Adrenal gland (tissue), 12 donors: Measurements from ENCODE around the gene CENPF. TPM values are rescaled to one million over a fixed set of nuclear protein-coding genes. Genes with fewer than 3 reads are reported as not detected.

ENCODE experiments used
- DNase-seq, 7 donors: peaks; one replicate each; pipeline ENCODE4 v3.0.0-alpha.2; 2019 to 2020
- H3K27ac ChIP-seq, 5 donors: fragments of 200-600 bp; sonication (generic) in 4 of 5; 1 replicate in 3 of 5; 2 replicates in 2 of 5; pipeline versions ENCODE4 v1.5.1 to v1.8.0; 2016 to 2020; ENCODE audit warnings: mild to moderate bottlenecking in 1 of 5
- H3K27me3 ChIP-seq: fragments of 200-600 bp; 2 replicates; pipeline ENCODE4 v1.8.0; 2021
- H3K36me3 ChIP-seq, 2 donors: fragments of 200-600 bp; replicated peaks in 1 of 2; 1 replicate in 1 of 2; 2 replicates in 1 of 2; pipeline versions ENCODE4 v1.5.1 to v1.8.0; 2018 to 2022
- H3K4me1 ChIP-seq, 2 donors: fragments of 200-600 bp; replicated peaks in 1 of 2; 1 replicate in 1 of 2; 2 replicates in 1 of 2; pipeline versions ENCODE4 v1.5.1 to v1.8.0; 2018 to 2021
- H3K4me3 ChIP-seq, 4 donors: fragments of 200-600 bp; sonication (generic) in 3 of 4; one replicate each; pipeline ENCODE4 v1.5.1; 2016 to 2018
- H3K9me3 ChIP-seq, 3 donors: fragments of 200-600 bp; sonication (generic) in 1 of 3; replicated peaks in 1 of 3; 1 replicate in 2 of 3; 2 replicates in 1 of 3; pipeline versions ENCODE4 v1.5.1 to v1.8.0; 2016 to 2021
- POLR2A ChIP-seq, 2 donors: fragments of 450-650 bp; IDR thresholded peaks; one replicate each; pipeline ENCODE4 v1.6.1; 2017; ENCODE audit warnings: antibody characterized with exemption in 2 of 2, mild to moderate bottlenecking in 2 of 2, moderate library complexity in 1 of 2
- WGBS, 4 donors: extraction: QIAGEN DNeasy Blood & Tissue Kit in 2 of 4; methylation state at CpG; one replicate each; pipeline versions ENCODE4 v1.1.5 to v1.1.7; 2013 to 2017; 5-methylcytosine and 5-hydroxymethylcytosine counted together
- intact Hi-C, 2 donors: fragments of 100-400 bp; cut with DNase I; formaldehyde crosslinking; loops; one replicate each; pipeline versions ENCODE4 v1.14.1 to v1.15.0; 2022 to 2023
- polyA plus RNA-seq, 3 donors: library from polyadenylated mRNA; stranded (reverse); fragments of 200-250 nt in 2 of 3; fragments of 350-450 nt in 1 of 3; fragmentation: Illumina TruSeq in 1 of 3; extraction: RNeasy Lipid Tissue Mini Kit (QIAGEN cat#74804) in 1 of 3; gene quantifications; one replicate each; pipeline ENCODE4 v1.2.3, GENCODE V29; 2013 to 2014
- total RNA-seq, 9 donors: library from RNA; depleted of rRNA in 4 of 9; stranded (reverse); fragments of >200 nt in 4 of 9; fragments of 120-200 nt in 1 of 9; fragmentation: NEBNext Ultra II Directional in 1 of 9; extraction: Animal tissue kit (Norgen Biotek cat#: 25700) in 1 of 9; gene quantifications; one replicate each; pipeline versions ENCODE4 v1.1.0 to v1.2.4, GENCODE V29; 2013 to 2023
- TF ChIP-seq, protein P1 (sequence below), 6 experiments: fragments of 450-650 bp in 4 of 6; fragments of 200-600 bp in 2 of 6; sonication (generic) in 1 of 6; IDR thresholded peaks; 1 replicate in 5 of 6; 2 replicates in 1 of 6; pipeline versions ENCODE4 v1.5.1 to v1.8.0; 2016 to 2021; ENCODE audit warnings: antibody characterized with exemption in 6 of 6, mild to moderate bottlenecking in 2 of 6, moderate library complexity in 1 of 6
- donor health status: healthy with polysubstance abuse.
- donor health status: Bipolar disorder and iron deficiency.
- donor health status: DM: yes; HTN: yes; CAD: no.
- donor health status: DM: no; HTN: no; CAD: no.
- donor health status: DM: no; HTN: no; CAD: no.
- donor health status: DM: yes; HTN: yes; CAD: no.

CENPF gene
- total and polyA plus RNA-seq, 12 donors: 0.48 to 36.2 (median 2.9) TPM

DNA sequence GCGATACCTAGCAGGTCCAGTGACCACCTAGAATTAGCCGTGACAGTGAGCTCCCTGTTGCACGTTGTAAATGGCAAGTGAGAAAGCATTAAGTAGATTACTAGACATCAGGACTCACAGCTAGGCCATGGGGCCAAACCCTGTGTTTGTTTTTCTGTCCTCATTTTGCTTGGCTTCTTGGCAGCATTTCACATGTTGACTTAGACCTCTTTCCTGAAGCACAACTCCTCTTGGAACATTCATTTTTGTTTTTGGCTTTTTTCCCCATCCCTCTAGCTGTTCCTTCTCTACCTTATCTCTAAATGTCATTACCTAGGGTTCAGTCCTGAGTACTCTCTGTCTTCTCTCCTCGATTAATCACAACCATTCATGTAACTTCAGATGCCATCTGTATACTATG is 34.7 kb upstream of the CENPF start:
- TF ChIP-seq, protein P1, sequence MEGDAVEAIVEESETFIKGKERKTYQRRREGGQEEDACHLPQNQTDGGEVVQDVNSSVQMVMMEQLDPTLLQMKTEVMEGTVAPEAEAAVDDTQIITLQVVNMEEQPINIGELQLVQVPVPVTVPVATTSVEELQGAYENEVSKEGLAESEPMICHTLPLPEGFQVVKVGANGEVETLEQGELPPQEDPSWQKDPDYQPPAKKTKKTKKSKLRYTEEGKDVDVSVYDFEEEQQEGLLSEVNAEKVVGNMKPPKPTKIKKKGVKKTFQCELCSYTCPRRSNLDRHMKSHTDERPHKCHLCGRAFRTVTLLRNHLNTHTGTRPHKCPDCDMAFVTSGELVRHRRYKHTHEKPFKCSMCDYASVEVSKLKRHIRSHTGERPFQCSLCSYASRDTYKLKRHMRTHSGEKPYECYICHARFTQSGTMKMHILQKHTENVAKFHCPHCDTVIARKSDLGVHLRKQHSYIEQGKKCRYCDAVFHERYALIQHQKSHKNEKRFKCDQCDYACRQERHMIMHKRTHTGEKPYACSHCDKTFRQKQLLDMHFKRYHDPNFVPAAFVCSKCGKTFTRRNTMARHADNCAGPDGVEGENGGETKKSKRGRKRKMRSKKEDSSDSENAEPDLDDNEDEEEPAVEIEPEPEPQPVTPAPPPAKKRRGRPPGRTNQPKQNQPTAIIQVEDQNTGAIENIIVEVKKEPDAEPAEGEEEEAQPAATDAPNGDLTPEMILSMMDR (IDR thresholded peaks at IDR 0.05): no peak
- no peak for TF ChIP-seq POLR2A (IDR thresholded peaks at IDR 0.05)
- no peaks in the 10 kb centered on the region for H3K4me1 ChIP-seq
- intact Hi-C loops: no loop called here
- H3K27ac ChIP-seq: no peak overlapping the region
- no peaks in the 10 kb centered on the region for H3K27me3 ChIP-seq
- no peaks in the 10 kb centered on the region for H3K9me3 ChIP-seq
- H3K36me3 ChIP-seq: no peaks in the 10 kb centered on the region
- WGBS, 4 donors: 58 to 65% (median 63%) methylated on average over 4 of the region's 4 CpGs
- DNase-seq: no peak
- no peak overlapping the region for H3K4me3 ChIP-seq

- H3K9me3 ChIP-seq: no peaks in the 10 kb centered on the region
- 78 to 84% (median 81%) methylated on average over 2 of the region's 2 CpGs for WGBS, 4 donors
- no peak for DNase-seq
- H3K27ac ChIP-seq: no peak overlapping the region
- no peak overlapping the region for H3K4me3 ChIP-seq
- intact Hi-C loops: no loop called here
- TF ChIP-seq, protein P1 (IDR thresholded peaks at IDR 0.05): no peak
- no peak for TF ChIP-seq POLR2A (IDR thresholded peaks at IDR 0.05)
- no peaks in the 10 kb centered on the region for H3K36me3 ChIP-seq
- no peaks in the 10 kb centered on the region for H3K27me3 ChIP-seq
- H3K4me1 ChIP-seq: no peaks in the 10 kb centered on the region
Measured at GRCh38 chr1:214569357-214570004, 33.5 kb upstream of the CENPF start.

GRCh38 chr1:214570442-214570841 is 32.6 kb upstream of the CENPF start:
- Histone ChIP-seq H3K4me3 (no peak overlapping the region), H3K27me3 (no peaks in the 10 kb centered on the region), H3K27ac (no peak overlapping the region), H3K9me3 (no peaks in the 10 kb centered on the region), H3K36me3 (no peaks in the 10 kb centered on the region), H3K4me1 (no peaks in the 10 kb centered on the region)
- TF ChIP-seq, protein P1 (IDR thresholded peaks at IDR 0.05): no peak
- no peak for TF ChIP-seq POLR2A (IDR thresholded peaks at IDR 0.05)
- DNase-seq: no peak
- WGBS, 4 donors: 54 to 73% (median 68%) methylated on average over 2 of the region's 2 CpGs
- intact Hi-C loops: no loop called here

DNA sequence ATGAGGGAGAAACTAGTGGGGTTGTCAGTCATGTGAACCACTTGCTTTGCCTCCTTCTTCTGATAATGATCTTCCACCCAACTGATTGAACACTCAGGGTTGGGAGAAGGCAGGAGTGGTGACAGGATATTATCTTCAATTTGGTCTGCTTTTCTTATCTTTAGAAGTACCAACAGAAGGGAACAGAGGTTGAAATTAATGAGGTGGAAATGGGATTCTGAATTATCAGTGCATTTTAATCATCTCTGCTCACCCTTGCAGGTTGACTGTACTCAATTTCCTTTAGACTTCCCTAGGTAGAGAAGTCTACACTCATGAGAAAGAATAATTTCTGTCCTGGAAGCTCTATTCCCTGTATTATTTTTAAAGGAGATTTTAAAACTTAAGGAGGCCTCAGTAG is 31.7 kb upstream of the CENPF start:
- intact Hi-C loops: no loop called here
- no peak overlapping the region for H3K27ac ChIP-seq
- DNase-seq: no peak
- H3K9me3 ChIP-seq: no peaks in the 10 kb centered on the region
- no peaks in the 10 kb centered on the region for H3K27me3 ChIP-seq
- no peak for TF ChIP-seq POLR2A (IDR thresholded peaks at IDR 0.05)
- TF ChIP-seq, protein P1 (IDR thresholded peaks at IDR 0.05): no peak
- H3K4me1 ChIP-seq: no peaks in the 10 kb centered on the region
- H3K36me3 ChIP-seq: no peaks in the 10 kb centered on the region
- no peak overlapping the region for H3K4me3 ChIP-seq
